GM18508 (cell line): ENCODE data around the gene EEF2K.
"Not testable (repeated sequence)": the region's sequence is repeated elsewhere in the genome, so short reads cannot be mapped to it uniquely, and the experiment has no call there.

Source experiments
- ATAC-seq: cut with Tn5 transposase; IDR thresholded peaks from one replicate; pipeline ENCODE4 v1.9.1; 2021; ENCODE audit warnings: moderate number of reproducible peaks; ENCODE audit not compliant: insufficient read depth, unreplicated experiment

Gene EEF2K

DNA sequence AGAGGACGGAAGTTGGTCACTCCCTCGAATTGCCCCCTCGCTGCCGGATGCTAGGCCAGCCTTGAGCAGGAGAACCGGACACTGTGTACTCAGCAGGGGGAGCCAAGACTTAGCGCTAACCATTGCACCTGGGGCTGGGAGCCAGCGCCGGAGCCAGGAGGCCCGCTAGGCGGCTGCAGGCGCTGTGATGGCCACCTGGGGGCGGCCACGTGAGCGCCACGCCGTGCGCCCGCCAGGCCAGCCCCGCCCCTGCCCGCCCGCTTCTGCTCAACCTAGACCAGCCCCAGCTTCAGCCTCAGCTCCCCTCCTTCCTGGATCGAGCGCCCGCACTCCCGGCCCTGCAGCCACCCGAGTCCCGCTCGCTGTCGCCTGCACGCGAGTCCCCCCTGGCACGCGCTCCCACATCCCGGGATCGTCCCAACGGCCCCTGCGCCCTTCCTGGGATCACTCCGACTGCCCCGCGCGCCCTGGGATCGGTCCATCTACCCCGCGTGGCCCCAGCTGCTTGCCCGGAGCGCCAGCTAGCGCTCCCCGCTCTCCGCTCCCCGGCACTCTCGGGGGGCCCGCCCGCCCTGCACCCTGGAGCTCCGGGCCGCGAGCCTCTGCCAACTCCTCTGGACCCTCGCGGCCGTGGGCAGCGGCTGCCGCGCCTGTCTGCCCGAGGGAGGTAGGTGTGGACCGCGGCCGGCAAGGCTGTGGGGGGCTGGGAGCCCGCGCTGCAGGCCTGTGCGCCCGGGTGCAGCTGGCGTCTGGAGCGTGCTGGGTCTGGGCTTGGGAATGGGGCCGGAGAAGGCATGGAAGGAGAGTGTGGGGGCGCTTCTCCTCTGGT, at the start of gene EEF2K:
Gene EEF2K, plus strand, starts transcription at position 266 of the 829 bp plus-strand sequence. CDS start 19,452 bp downstream, outside the sequence.
- peak; percentile 83 for ATAC-seq

DNA sequence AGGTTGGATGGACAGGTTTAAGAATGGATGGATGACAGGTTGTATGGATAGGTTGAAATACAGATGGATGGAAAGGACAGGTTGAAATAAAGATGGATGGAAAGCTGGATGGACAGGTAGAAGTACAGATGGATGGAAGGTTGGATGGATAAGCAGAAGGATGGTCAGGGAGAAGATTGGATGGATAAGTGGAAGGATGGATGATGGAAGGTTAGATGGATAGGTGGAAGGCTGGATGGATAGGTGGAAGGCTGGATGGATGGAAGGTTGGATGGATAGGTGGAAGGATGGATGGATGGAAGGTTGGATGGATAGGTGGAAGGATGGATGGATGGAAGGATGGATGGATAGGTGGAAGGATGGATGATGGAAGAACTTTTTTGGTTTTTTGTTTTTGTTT, 44.7 kb upstream of the EEF2K start:
- no peak for ATAC-seq

DNA sequence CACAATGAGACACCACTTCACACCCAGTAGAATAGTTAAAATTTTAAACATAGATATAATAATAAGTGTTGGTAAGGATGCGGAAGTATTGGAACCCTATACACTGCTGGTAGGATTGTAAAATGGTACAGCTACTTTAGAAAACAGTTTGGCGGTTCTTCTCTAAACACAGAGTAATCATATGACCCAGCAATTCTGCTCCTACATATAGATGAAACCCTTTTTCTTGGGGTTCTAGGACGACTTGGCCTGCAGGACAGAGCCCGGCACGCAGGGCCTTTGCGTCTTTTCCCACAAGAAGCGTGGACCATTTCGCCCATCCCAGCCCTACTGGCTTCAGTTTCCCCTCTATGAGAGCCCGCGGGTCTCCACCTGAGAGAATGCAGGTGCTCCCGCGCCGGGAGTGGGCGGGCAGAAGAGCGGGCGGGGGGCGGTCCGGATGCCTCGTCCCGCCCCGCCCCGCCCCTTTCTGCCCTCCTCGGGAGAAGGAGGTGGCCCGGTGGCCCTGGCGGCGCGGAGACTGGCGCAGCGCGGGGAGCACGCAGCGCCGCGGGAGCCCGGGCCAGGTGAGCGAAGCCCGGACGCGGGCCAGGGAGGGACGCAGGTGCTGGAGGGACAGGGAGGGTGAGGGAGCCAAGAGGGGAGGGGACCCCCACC, 44.0 kb upstream of the EEF2K start, which contains the start of gene SDR42E2:
Gene SDR42E2, plus strand, starts transcription at position 508 of the 657 bp plus-strand sequence. CDS start 3,077 bp downstream, outside the sequence.
- no peak for ATAC-seq

DNA sequence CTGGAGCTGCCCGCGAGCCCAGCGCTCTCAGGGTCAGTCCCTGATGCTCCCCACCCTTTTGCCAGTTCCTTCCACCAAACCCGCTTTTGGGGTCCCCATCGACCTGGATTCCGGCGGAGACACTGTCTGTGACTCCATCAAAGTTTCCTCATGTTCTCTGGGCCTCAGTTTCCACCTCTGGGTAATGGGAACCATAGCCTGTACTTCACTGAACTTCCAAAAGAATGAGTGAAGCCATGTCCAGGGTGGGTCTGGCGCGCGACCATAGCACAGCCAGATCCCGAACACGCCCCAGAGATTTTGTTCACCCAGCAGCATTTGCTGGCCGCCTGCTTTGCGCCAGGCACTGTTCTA, 43.4 kb upstream of the EEF2K start:
- no peak for ATAC-seq

DNA sequence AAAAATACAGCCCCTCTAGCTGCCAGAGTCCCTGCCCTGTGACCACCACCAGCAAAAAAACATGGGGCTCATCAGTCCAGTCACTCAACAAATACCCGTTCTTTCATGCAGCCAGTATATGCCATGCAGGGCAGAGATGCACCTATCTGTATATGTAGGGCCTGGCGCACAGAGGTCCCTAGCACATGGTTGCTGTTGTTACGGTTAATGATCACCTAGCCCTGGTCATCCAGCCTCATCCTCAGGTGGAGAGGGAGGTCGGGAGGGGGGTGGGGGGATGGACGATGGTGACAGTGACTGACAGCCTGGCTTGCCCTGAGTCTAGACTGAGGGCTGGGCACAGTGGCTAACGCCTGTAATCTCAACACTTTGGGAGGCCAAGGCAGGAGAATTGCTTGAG, 42.3 kb upstream of the EEF2K start:
- ATAC-seq, result no peak

DNA sequence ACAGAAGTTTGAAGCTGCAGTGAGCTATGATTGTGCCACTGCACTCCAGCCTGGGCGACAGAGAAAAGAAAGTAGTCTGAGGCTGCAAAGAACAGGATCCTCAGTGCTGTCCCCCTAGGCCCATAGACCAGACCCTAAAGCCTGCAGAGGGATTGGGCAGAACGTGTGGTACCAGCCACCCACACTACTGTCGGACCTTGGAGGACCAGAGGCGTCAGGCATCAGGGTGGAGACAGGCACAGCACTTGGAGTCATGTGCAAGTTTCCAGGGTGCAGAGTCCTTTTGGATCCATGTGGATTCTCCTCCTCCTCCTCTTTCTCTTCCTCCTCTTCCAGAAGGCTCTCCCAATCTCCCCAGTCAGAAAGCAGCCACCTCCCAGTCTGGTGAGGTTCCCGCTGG, 41.6 kb upstream of the EEF2K start:
- no peak for ATAC-seq

DNA sequence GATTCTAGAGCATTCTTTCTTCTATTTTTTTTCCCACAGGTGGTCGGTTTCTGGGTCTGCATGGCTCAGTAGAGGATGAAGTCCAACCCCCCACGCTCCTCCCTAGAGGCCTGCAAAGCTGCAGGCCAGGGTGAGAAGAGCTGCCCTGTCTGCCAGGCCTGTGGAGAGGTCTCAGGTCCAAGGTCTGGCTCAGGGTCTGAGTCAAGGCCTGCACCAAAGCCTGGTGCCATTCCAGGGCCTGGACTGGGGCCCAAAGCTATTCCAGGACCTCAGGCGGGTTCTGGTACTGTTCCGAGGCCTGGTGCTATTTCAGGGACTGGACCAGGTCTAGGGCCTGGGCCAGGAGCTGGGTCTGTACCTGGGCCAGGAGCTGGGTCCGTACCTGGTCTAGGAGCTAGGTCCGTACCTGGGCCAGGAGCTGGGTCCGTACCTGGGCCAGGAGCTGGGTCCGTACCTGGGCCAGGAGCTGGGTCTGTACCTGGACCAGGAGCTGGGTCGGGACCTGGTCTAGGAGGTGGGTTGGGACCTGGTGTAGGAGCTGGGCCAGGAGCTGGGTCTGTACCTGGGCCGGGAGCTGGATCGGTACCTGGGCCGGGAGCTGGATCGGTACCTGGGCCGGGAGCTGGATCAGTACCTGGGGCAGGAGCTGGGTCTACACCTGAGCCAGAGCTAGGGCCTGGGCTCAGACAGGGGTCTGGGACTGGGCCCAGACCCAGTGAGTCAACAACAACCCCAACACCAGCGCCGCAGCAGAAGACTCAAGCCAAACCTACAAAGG, 40.4 kb upstream of the EEF2K start:
- no peak for ATAC-seq

DNA sequence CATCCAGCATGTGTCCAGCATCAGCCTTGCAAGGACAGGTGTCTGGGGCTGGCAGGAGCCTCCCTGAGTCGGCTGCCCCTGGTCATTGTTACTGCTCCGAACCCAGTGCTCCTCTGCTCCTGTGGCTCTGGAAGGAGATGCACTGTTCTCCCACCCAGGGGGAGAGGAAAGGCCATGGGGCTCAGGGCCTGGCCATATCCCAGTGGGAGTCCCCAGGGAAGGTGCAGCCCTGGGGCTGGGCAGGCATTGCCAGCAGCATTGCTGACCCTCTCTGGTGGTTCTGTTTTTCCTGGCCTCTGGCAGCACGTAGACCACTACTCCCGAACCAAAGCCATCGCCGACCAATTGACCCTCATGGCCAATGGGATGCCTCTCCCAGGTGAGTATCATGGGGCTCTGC, 34.1 kb upstream of the EEF2K start:
- no peak for ATAC-seq

DNA sequence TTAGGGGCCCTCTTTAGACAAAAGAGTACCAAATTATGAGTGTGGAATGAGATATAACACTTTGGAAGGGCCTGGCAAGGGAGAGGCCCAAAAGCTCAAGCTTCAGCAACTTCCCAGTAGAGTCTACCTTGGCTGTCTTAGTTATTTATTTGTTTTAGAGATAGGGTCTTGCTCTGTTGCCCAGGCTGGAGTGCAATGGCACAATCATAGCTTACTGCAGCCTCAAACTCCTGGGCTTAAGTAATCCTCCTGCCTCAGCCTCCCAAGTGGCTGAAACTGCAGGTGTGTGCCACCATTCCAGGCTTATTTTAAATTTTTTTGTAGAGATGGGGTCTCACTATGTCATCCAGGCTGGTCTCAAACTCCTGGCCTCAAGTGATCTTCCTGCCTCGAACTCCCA, 33.4 kb upstream of the EEF2K start:
- ATAC-seq, result not testable (repeated sequence)

DNA sequence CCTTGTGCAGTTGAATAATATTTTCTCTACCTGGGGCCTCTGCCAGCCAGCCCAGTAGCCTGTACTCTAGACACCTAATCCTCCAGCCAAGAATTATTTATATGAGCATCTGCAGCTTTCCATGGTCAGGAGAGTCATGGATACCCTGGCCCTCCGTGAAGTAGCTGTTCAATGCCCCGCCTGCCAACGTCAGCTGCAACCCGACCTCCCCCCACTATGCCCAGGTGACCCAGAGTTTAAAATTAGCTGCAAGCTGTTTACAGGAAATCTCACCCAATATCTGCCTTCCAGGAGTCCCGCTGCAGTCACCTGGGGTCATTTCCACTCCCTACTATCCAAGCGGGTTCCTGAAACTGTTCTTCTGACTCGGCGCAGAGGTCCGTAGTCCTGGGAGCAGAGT, 31.4 kb upstream of the EEF2K start:
- no peak for ATAC-seq

DNA sequence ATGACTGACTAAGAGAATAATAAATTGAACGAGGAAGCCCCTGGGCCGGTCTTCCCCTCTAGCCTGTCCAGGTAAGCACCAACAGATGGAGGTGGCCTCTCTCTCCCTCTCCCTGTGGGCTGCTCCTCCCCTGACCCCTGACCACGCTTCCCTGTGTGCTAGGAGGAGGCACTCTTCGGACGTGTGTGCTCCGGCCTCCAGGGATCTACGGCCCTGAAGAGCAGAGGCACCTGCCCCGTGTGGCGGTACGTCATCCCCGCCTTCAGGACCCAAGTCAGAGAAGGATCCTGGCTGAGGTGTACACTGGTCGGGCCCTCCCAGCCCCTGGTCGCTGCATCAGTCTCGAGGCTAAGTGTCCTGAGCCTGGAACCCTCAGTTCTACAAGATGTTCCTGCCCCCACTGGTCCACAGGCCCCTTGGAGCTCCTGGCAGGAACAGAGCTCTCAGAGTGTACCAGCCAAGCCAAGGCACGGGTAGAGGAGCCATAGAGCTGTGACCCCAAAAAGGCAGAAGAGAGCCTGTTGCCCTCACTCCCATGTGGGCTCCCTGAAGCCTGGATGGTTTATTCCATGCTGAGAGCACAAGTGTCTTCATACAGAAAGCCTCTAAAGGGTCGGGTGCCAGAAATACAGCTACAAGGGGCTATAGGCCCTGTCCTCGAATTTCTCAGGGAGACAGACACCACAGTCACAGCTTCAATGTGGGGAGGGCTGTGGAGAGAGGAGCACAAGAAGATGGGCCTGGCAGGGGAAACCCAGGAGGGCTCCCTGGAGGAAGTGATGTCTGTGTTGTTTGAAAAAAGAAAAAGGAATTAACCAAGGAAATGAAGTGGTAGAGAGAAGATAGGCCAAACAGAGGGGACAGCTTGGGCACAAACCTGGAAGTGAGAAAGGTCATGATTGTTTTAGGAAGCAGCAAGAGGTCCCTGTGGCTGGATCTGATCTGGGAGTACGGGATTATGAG, 27.8 kb upstream of the EEF2K start:
- no peak for ATAC-seq

DNA sequence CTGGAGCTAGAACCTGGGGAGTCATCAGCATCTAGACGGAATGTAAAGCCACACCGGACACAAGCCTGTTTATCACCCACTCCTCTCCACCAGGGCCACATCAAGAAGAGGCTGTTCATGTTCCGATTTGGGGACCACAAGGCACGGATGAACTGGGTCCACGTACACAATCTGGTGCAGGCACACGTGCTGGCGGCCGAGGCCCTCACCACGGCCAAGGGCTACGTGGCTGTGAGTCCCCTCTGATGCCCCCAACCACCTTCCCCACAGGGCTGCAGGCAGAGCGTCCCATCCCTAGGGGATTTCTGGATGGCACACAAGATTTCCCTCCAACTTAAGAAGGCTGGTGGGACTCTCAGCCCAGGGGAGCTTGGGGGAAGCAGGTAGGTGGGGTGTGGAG, 24.7 kb upstream of the EEF2K start:
- no peak for ATAC-seq

DNA sequence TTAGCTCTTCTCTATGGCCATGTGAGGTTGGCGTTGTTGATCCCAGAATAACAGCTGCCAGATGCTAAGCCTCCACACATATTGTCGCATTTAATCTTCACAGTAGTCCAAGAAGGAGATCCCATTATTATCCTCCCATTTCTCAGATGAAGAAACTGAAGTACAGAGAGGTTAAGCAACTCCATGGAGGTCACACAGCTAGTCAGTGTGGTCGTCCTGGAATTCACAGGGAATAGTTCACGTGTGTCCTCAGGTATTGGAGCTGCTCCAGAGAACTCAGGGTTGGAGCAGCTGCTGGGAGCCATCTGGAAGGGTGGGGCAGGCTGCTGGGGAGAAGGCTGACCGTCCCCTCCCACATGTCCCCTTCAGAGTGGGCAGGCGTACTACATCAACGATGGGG, 24.2 kb upstream of the EEF2K start:
- ATAC-seq, result no peak

DNA sequence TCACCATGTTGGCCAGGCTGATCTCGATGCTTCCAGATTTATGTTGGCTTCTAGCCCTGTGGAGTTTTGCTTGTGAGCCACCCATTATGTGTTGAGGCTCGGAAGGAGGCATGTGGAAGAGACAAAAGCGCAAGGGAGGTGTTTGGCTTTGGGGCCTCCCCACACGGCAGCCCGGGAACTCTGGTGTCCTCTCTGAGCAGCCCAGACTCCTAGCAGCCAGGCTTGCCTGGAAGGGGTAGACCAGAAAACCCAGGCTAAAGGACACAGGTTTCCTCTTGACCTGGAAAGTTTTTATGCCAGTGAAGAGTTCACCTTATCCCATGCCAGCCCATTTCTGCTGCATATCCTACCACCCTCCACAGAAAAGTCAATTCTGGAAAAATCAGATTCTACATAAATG, 22.7 kb upstream of the EEF2K start:
- no peak for ATAC-seq

DNA sequence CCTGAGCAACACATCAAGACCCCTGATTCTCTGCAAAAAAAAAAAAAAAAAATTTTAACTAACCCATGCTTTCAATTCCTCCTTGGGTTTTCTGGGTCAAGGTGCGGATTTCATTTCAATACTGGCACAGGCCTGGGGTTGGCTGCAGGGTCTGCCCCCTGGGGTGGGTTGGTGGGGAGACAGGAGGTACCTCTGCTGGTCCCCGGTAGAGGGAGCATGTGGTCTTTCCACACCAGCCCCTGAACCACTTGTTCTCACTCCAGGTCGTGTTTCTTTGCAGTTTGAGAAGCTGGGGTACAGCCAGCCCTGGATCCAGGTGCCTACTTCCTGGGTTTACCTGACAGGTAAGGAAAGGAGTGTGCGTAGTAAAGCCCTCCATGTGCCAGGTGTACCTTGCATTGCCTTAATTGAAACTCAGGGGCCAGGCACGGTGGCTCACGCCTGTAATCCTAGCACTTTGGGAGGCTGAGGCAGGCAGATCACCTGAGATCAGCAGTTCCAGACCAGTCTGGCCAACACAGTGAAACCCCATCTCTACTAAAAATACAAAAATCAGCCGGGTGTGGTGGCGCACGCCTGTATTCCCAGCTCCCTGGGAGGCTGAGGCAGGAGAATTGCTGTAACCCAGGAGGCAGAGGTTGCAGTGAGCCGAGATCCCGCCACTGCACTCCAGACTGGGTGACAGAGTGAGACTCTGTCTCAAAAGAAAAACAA, 22.0 kb upstream of the EEF2K start:
- no peak for ATAC-seq

DNA sequence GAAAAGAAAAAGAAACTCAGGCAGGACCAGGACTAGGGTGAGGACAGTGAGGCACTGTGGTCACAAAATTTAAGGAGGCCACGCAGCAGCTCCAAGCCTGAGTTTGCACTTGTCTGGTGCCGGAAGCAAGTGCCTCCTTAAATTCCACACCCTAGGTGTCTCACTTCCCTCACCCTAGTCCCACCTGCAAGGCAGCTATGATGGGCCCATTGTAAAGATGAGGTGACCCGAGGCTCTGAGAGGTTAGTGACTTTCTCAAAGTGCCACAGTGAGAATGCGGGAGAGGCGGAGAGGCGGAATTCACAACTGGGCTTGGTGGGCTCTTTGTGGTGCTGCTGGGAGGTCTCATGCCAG, 21.5 kb upstream of the EEF2K start:
- ATAC-seq, result no peak

DNA sequence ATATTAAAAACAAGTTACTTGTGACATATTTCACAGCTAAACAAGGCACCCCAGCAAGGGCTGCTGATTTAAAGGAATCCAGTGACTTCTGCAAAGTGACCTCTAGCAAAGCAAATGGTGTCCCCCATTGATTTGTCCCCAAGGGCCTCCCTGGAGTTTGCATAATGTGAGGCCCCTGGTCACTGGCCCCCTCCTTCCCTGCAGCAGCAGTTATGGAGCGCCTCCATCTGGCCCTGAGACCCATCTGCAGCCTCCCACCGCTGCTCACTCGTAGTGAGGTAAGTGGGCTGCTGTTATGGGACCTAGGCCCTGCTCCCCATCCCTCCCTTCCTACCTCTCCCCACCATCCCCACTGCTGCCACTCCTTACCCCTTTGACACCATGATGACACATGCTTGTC, 19.6 kb upstream of the EEF2K start:
- no peak for ATAC-seq

DNA sequence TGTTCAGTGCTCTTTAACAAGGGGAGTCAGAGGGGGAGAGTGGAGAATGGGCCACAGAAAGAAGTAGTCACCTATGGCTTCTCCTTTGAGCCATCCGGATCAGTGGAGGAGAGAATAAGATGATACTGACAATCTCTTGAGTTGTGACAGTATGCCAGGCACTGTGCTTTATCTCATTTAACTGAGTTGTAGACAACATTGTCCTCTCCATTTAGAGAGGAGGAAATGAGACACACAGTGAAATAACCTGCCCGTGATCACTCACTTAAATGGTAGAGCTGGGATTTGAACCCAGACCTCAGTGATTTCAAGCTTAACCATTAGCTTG, 17.8 kb upstream of the EEF2K start:
- no peak for ATAC-seq

DNA sequence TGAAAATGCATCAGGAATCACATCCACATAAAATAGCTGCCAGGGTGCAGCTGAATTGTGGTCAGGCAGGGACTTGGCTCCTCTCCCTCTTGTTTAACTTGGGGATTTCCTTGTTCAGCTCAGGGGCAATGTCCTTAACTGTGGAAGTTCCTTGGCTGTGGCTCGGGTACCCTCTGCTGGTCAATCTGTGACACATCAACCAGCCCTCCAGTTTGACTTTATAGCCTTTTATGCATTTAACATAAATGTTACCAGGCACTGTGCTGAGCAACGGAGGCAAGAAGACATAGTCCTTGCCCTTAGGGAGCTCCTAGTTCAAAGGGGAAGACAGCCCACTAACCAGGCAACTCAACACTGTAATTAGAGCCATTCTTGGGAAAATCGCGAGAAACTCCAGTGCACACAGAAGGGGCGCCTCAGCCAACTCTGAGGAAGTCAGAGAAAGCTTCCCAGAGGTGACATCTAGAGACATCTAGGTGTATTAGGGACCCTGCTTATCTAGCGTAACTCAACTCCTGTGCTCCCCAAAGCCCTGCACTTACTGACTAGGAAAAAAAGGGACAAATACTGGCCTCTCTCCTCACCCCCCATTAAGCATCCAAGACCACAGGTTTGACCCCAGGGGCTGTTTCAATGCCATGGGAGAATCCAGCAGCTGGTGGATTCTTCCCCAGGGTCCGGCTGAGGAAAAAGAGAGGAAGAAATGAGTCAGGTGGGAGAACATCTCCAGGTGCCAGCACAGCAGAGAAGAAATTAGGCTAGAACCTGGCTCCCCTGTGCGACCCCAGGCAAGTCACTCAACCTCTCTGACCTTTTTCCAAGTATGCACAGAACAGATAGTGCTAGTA, 17.3 kb upstream of the EEF2K start:
- ATAC-seq, result no peak
